ENCODE results near the gene PTPN1.
"Not testable (repeated sequence)": the region's sequence is repeated elsewhere in the genome, so short reads cannot be mapped to it uniquely, and the experiment has no call there.

Gene PTPN1

DNA sequence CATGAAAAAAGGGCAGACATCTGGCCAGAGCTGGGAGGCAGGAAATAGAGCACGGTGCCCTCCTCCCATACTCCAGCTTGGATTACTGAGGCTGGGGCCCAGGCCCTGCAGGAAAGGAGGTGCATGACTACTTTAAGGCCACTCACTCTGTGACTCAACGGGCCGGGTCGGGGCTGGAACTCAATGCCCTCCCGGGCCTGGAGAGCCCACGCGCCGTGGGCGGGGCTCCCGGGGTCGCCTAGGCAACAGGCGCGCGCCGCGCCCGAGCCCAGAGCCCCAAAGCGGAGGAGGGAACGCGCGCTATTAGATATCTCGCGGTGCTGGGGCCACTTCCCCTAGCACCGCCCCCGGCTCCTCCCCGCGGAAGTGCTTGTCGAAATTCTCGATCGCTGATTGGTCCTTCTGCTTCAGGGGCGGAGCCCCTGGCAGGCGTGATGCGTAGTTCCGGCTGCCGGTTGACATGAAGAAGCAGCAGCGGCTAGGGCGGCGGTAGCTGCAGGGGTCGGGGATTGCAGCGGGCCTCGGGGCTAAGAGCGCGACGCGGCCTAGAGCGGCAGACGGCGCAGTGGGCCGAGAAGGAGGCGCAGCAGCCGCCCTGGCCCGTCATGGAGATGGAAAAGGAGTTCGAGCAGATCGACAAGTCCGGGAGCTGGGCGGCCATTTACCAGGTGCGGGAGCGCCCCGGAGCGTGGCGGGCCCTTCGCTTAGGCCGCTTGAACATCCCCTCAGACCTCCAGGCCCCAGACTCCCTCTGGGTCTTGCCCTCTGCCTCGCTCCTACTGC, at the start of gene PTPN1:
Gene PTPN1, plus strand, starts transcription at position 461 of the 783 bp plus-strand sequence. Its CDS starts 145 bp downstream, at position 606.
- peak; percentile 97 for DNase-seq

GRCh38 chr20:50460608-50461267, 49.4 kb upstream of the PTPN1 start:
- peak; percentile 57 for DNase-seq

GRCh38 chr20:50462093-50462690, 48.0 kb upstream of the PTPN1 start:
- no peak for DNase-seq

DNA sequence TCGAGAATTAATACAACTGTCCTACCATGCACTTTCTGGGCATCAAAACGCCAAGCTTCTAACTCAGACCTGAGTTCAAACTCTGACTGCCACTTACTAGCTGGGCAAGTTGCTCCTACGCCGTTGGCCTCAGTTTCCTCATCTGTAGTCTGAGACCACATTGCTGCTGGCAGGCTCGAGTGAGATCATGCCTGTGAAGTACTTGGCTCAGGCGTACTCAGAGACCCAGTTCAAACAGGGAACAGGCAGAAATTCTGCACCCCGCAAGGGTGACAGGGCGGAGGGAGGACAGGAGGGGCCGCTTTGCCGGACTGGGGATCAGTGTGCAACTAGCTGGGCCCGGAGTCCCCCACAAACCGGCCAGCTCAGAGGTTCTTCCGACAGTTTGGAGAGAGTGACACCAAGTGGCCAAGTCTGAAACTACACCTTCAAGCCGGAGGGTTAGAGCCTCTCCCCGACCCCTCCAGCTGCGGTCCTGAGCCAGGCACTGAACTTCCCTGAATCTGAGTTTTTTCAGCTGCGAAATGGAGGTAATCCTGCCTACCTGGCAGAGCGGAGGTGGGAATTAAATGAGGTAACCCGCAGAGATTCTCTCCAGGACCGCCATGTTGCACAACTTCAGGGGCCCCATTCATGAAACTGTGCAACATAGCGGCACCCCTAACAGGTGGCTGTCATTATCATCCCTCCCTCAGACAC, 46.0 kb upstream of the PTPN1 start:
- peak; percentile 12 for DNase-seq

GRCh38 chr20:50464725-50465650, 45.2 kb upstream of the PTPN1 start:
- no peak for DNase-seq

DNA sequence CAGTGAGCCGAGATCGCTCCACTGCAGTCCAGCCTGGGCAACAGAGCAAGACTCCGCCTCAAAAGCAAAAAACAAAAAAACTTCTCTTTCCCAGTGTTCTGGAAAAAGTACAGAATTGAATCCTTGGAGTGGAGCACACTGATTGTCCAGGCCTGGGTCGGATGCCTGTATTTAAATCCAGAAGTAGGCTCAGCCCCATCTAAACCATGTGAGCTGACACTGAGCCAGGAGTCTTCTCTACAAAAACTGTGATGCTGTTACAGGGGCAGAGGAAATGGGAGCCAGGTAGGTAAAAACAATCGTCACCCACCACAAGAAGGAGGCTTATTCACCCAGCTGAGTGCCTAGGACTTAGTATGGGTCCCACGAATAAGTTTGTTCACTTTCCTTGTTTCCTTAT, 43.0 kb upstream of the PTPN1 start:
- DNase-seq: no peak

- DNase-seq: peak; percentile 13
Measured at GRCh38 chr20:50467718-50468356, 42.3 kb upstream of the PTPN1 start.

DNA sequence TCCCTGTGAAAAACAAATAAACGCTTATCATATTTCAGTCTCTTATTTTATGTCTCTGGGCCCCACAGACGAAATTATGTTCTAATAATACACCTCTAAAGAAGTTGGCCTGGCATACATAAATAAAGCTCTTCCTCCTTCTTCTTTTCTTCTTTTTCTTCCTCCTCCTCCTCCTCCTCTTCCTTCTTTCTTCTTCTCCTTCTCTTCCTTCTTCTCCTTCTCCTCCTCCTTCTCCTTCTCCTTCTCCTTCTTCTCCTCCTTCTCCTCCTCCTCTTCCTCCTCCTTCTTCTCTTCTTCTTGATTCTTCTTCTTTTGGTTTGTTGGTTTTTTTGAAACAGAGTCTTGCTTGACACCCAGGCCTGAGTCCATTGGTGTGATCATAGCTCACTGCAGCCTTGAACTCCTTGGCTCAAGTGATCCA, 41.8 kb upstream of the PTPN1 start:
- DNase-seq: no peak

GRCh38 chr20:50469176-50469723, 40.9 kb upstream of the PTPN1 start:
- no peak for DNase-seq

DNA sequence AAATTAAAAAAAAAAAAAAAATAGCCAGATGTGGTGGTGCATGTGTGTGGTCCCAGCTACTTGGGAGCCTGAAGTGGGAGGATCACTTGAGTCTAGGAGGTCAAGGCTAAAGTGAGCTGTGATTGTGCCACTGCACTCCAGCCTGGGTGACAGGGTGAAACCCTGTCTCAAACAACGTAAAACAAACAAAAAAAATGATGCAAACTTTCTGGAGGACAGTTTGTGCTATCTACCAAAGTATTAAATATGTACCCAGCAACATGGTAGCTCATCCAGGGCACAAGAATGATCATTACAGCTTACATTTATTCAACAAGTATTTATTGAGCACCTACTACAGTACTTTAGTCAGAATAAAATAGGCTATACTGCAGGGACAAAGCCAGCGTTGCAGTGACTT, 40.4 kb upstream of the PTPN1 start:
- no peak for DNase-seq

DNA sequence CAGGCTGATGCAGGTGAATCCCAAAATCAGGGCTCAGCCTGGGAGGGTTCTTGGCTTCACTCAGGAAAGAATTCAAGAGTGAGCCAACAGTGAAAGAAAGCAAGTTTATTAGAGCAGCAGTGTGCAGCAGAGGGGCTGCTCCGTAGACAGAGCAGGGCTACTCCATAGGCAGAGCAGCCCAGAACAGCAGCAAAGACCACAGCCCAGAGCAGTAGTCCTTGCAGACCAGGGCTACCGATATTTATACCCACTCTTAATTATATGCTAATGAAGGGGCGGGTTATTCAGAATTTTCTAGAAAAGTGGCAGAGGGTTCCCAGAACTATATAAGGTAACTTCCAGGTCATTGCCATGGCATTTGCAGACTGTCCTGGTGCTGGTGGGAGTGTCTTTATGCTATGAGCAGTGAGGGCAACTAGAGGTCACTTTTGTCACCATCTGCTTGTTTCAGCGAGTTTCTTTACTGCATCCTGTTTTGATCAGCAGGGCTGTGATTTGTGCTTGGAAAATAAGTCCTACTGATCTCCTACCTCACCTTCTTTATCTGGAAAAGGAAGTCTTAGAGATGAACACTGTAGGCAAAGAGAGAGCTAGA, 39.8 kb upstream of the PTPN1 start:
- no peak for DNase-seq

GRCh38 chr20:50471231-50471630, 39.0 kb upstream of the PTPN1 start:
- no peak for DNase-seq

GRCh38 chr20:50472693-50473664, 37.2 kb upstream of the PTPN1 start:
- no peak for DNase-seq

GRCh38 chr20:50474356-50474755, 35.8 kb upstream of the PTPN1 start:
- DNase-seq: not testable (repeated sequence)

- DNase-seq: no peak
Measured at GRCh38 chr20:50475681-50476292, 34.4 kb upstream of the PTPN1 start.

GRCh38 chr20:50477239-50477872, 32.8 kb upstream of the PTPN1 start:
- DNase-seq: no peak

DNA sequence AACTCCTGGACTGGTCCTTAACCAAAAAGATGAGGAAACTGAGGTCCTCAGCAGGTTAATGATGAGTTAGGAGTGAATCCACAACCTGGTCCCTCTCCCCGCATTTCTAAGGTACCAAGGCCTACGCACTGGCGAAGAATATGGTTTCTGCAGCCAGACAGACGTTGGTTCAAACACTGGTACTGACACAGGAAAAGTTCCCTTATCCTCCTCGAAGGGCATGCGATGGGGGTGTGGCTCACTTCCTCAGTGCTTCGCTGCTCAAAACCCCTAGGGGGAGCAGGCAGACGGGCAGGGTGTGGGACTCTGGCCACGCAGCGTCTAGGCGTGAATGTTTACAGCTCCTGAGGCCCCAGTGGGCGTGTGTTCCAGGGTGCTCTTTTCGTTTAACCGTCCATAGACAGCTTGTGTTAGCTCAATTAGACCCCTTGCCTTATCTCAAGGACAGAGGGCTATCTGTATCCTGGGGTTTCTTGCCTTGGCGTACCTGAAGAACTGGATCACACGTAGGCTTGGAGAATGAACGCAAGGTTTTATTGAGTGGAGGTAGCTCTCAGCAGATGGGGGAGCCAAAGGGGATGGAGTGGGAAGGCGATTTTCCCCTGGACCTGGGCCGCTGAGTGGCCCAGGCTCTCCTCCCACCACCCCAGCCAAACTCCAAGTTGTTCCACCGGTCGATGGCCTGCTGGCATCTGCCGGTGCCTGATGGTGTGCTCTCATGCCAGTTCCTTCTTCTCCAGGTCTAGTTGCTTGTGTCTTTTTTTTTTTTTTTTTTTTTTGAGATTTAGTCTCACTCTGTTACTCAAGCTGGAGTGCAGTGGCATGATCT, 31.8 kb upstream of the PTPN1 start:
- DNase-seq: peak; percentile 6

DNA sequence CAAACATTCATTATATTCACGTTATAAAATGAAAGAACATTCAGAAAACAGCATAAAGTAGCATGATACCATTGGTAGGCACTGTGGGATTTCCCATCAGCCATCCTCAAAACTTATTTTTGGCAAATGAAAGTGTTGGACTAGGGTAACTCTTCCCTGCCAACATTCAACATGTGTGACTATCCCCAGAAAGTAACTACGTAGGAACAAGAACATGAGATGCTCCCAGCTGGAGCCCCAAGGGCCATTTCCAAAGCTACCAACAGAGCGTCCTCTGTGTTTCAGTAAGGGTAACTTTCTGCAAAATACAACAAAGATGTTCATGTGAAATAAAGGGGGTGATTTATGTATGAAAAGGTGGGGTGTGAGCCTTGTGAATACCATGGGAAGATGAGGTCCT, 28.4 kb upstream of the PTPN1 start:
- no peak for DNase-seq

Data from NCI-H774 (cell line).